Stimulated activated naive CD4-positive, alpha-beta T cell treated with Interleukin-2 at 50 U/mL for 16 hours (primary cell): ENCODE results near the gene ACTR6.
"Not testable (repeated sequence)": the region's sequence is repeated elsewhere in the genome, so short reads cannot be mapped to it uniquely, and the experiment has no call there.

Source experiments
- DNase-seq: peaks from one replicate; lab custom pipeline; 2025; lab: John Stamatoyannopoulos, UW

Gene ACTR6

DNA sequence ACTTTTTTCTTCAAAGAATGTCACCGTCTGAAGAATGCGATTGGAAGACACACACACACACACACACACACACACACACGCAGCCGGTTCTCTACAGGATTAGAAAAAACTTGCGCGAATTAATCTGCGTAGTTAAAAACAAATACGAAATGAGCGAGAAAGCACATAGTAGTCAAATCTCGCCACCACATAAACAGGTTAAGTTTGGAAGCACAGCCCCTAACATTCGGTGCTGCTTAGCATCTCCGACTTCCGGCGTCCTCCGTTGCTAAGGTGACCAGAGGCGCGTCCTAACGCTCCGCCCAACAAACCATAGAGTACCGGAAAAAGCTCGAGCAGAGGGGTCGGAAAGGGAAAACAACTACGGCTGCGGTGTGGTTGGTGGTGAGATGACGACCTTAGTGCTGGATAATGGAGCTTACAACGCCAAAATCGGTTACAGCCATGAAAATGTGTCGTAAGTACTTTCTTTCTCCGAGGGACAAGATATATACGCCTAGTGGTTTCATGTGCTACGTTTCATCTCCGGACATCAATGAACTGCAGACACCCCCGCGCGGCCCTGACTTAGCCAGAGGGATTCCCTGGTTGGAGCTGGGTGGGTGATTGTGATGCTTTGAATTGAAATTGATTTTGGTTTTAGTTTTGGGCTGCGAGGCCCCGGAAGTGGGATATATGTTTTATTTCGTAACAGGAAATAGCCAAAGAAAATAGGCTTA, at the start of gene ACTR6:
ACTR6 (plus strand) TSS at position 353 of the 719 bp plus-strand sequence; CDS start at position 390, 37 bp downstream.
- DNase-seq, result peak; percentile 94

- no peak for DNase-seq
Observed at GRCh38 chr12:100151769-100152168, 48.8 kb upstream of the ACTR6 start.

DNA sequence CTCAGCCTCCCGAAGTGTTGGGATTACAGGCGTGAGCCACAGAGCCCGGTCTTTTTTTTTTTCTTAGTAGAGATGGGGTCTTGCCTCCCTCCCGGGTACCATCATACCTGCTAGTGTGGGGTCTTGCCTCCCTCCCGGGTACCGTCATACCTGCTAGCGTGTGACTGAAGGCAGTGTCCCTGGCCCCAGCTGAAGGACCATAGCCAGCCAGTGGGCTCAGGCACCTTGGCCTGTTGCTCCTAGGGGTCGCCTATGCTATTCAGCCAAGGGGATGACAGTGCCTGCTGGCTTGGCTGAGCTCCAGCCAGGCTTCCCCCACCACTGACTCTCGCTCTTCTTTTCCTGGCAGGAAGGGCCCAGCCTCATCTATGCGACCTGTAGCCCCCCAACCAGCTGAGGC, 47.5 kb upstream of the ACTR6 start:
- DNase-seq, result no peak

GRCh38 chr12:100154474-100155247, 46.0 kb upstream of the ACTR6 start:
- DNase-seq, result peak; percentile 62

- no peak for DNase-seq
Observed at GRCh38 chr12:100156731-100157426, 43.7 kb upstream of the ACTR6 start.

DNA sequence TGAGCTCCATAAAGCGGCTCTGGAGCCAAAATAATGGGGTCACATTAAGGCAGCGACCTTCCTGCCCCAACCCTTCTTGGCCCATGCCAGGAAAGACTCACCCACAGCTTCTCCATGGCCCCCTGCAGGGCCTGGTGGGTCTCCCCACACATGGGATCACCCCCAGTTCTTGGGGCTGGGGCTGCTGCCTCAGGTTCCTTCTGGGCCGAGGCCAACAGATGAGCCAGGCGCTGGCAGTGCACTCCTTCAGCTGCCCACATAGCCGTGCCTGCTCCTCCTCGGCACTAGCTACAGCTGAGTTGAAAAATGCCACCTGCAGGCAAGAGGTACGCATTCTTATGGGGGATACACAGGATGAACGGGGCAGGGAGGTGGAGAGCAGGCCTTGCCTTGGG, 43.2 kb upstream of the ACTR6 start:
- no peak for DNase-seq

- no peak for DNase-seq
Observed at GRCh38 chr12:100158535-100158934, 42.1 kb upstream of the ACTR6 start.

- no peak for DNase-seq
Observed at GRCh38 chr12:100159391-100160104, 41.1 kb upstream of the ACTR6 start.

DNA sequence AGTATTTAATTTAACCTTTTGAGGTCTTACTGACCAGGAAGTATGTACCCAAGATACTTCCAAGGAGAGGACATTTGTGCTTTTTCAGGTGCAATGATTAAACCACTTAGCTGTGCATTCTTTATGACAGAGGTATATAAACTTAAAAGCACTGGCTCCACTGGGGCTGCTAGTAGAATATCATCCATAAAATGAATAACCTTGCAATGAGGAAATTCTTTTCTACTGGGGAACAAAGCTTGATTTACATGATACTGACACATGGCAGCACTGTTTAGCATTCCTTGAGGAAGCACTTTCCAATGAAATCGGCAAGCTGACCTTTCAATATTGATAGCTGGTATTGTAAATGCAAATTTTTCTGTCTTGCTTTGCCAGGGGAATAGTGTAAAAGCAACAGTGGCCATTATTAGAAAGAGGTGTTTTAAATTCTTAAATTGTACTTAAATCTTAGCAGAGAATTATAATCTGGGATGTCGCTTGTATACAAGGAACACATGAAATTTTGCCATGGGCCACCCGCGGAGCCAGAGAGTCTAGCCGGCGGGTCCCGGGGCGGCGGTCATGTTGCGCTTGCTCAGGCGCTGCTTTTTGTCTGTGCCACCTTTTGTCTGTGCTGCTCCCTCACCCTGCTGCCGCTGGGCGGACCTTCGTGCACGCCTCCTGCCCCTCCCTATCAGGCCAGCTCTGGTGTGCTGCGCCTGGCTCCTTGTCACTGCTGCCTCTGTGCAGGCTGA, 37.0 kb upstream of the ACTR6 start:
- peak; percentile 56 for DNase-seq

DNA sequence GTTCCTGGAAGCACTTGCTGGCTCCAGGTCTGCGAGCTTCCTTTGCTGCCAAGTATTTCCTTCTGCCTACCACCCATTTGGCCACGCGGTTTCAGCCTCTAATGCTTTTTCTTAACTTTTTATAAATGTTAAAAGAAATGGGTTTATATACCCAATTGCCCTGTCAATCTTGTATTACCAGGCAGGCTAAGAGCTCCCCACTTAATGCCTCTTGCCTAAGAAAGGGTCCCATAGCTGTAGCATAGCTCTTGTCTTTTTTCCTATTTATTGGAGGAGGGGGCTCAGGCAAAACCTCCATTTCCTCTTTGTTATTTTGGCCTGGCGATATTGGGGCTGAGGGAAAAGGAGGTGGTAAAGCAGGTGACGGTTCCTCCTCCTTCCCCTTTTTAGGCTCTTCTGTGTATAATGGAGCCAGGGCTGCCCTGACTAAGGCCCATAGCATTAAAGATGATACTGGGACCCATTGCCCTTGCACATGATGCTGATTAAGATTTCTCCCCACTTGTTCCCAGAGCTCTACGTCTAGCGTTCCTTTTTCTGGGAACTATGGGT, 36.4 kb upstream of the ACTR6 start:
- DNase-seq, result no peak

- no peak for DNase-seq
Observed at GRCh38 chr12:100165356-100165755, 35.3 kb upstream of the ACTR6 start.

DNA sequence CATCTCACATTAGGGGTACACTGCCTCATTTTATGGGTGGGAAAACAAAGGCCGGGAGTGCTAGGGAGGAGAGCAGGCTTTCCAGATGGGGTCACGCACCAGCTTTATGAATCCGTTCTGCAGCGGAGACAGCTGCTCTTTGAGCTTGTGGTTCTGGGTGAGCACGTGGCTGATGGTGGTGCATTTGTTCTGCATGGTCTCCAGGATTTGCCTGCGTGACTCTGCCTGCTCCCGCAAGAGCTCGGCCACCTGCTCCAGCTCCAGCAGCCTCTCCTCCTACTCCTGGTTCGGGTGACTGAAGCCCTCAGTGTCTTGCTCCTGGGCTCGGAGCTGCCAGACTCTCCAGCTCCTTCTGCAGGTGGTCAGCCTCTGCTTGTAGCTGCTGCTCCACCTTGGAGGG, 34.4 kb upstream of the ACTR6 start:
- no peak for DNase-seq

- DNase-seq, result no peak
Observed at GRCh38 chr12:100168562-100168961, 32.1 kb upstream of the ACTR6 start.

- no peak for DNase-seq
Observed at GRCh38 chr12:100169345-100169744, 31.3 kb upstream of the ACTR6 start.

DNA sequence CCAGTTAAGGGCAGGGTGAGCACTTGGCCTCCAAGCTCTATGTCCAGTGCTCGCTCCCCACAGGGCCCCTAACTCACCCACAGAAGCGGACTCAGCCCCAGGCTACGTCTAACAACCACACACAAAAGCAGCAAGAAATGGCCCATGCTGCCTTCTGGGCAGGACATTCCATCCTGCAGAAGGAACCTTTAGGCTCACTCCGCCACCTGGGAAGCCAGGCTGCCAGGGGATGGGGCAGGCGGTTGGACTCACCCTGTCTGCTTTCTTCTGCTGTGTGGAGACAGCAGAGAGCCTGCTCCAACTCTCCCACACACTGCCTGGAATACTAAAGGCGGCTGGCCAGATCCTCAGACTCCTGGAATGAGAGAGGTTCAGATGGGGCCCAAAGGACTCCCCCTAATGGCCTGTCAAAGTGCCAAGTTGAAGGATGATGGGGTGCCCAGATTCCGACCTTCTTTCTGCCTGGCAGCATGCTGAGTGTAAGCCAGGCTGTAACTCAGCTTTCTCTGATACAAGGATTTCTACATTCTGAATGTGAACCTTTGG, 30.2 kb upstream of the ACTR6 start:
- DNase-seq, result no peak

DNA sequence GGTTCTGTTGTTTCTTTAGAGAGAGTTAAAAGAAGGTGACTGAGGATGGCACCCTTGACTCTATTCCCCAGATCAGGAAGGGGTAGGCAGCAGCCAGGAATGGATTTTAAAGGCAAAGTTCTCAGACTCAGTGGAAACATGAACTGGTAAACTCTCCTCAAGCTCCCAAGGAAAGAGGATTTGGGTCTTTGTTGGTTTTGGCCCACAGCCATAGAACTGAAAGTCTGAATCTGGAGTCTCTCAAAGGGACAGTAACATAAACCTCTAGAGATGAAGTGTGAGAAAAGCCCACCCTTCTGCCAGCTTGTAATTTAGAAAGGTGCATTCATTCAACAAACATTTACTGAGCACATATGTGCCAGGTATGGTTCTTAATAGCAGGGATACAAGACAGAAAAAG, 29.4 kb upstream of the ACTR6 start:
- DNase-seq, result no peak

DNA sequence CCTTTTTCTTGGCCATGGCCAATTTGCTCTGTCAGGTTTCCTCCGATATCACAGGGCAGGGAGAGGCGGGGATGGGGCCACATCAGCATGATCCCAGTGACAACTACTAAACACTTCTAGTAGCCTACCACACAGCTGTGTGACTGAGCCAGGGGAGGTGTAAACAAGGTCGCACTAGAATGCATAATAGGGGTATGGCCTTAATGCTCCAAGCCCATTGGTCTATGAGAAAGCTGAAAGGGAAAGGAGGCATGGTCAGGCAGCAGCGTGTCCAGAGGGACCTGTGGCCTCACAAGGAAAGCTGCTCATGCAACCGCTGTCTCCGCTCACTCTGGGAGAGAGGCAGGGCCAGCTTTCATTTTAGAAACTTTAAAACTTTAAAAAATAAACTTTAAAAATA, 27.5 kb upstream of the ACTR6 start:
- no peak for DNase-seq

DNA sequence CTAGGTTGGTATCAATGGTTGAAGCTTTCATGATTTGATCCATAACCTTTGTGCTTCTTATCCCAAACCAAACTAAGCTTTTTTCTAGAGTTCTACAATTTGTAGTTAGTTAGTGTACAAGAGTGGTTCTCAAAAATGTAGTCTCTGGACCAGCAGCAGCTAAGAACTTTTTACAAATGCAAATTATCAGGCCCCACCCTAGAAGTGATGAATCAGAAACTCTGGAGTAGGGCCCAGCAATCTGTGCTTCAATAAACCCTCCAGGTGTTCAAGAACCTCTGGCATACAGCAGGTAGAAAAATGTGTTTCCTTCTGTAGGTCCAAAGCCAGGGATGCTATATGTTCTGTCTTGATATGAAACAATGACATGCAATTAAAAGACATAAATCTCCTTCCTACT, 26.1 kb upstream of the ACTR6 start:
- no peak for DNase-seq

GRCh38 chr12:100176493-100176892, 24.1 kb upstream of the ACTR6 start:
- DNase-seq, result not testable (repeated sequence)

GRCh38 chr12:100179252-100179651, 21.4 kb upstream of the ACTR6 start:
- no peak for DNase-seq

DNA sequence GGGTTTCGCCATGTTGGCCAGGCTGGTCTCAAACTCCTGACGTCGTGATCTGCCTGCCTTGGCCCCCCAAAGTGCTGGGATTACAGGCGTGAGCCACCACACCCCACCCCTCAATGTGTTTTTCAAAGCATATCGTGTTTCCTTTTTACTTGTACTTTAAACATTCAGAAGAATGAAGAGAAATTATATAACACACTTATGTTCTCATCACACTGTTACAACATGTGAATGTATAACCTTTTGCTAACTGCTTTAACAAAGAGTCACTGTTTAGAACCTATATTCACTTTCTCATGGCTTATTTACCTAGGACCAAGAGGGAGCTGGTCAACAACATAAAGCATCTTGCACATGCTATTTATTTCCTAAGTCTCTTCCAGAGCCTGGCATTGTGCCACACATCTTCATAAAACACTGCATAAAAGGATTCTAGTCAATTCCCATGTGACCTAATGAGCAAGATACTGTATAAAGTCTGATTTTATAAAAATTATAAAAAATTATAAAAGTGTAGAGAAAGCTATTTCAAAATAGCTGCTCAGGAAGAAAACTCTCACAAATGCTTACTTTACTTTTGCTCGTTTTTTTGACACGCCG, 16.0 kb upstream of the ACTR6 start:
- no peak for DNase-seq
